ENCODE measurements around the gene PUS3. TPM values are rescaled to one million over a fixed set of nuclear protein-coding genes. Genes with fewer than 3 reads are reported as not detected.
"Not testable (repeated sequence)": the region's sequence is repeated elsewhere in the genome, so short reads cannot be mapped to it uniquely, and the experiment has no call there.

Gene PUS3
- total RNA-seq, 2 experiments from 2014 or later, result 11.9 to 16.0 TPM

DNA sequence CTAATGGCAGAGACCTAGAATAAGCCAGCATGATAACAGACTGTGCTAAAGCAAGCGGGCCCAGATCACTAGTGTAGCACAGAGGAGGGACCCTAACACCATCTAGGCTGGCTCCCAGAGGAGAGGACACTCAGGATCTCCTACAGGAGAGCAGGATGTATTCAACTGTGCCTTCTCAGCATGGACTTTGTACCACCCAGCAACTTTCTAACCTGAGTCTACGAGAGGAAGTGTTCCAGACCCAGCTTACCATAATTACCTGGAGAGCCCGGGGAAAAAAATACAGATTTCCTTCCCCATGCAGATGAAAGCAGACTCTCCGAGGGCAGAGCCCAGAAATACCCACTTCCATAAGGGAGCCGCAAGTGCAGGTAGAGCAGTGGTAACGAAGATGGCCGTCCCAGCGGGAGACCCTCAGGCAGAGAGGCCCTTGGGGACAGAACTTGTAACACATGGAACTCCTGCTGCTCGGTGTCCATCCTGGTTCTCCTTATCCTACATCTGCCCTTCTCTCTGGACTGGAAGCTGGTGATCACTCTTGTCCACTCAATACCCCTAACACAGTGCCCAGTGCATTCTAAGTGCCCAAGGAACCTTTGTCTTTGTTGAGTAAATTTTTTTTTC is 21.5 kb upstream of the PUS3 start:
- no peaks in the 10 kb centered on the region for H3K36me3 Mint-ChIP-seq (ENCODE audit: low read depth)

DNA sequence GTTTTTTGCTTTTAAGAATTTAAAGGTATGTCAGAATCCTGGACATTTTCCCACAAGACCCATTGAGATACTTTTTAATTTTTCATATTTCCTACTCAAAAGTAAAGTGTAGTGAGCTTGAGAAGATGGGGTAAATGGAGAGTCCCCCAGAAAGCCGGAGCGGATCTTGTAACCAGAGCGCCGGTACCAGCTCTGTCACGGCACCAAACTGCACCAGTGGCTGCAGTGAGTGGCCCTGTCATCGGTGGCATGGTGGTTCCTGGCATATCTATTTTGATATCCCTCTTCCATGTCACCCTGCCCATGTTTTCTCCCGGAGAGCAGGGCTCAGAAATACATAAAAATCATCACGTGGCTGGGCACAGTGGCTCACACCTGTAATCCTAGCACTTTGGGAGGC is 20.6 kb upstream of the PUS3 start:
- ChIA-PET CTCF (interaction anchor here (0.7 to 3.7 kb wide), 6 partner anchors 18 to 557 kb away, joined by 3 to 40 read pairs (median 4); no protein-coding TSS in a partner anchor), POLR2A (no interaction called here)
- no peak overlapping the region for H3K4me3 Mint-ChIP-seq
- DNase-seq (no peak), ATAC-seq (no peak)
- peaks cover 13% of the 10 kb centered on the region for H3K27me3 Mint-ChIP-seq (ENCODE audit: low read depth)
- no peaks in the 10 kb centered on the region for H3K4me1 Mint-ChIP-seq (ENCODE audit: low read depth)
- H3K9me3 Mint-ChIP-seq (ENCODE audit: insufficient read depth), result no peaks in the 10 kb centered on the region
- no peaks in the 10 kb centered on the region for H3K36me3 Mint-ChIP-seq (ENCODE audit: low read depth)
- no peak overlapping the region for H3K27ac Mint-ChIP-seq

More for the DNA sequence above, 21.5 kb upstream of the PUS3 start:
- Mint-ChIP-seq H3K4me3 (no peak overlapping the region), H3K27ac (no peak overlapping the region), H3K27me3 (ENCODE audit: low read depth) (peaks cover 14% of the 10 kb centered on the region), H3K4me1 (ENCODE audit: low read depth) (no peaks in the 10 kb centered on the region), H3K9me3 (ENCODE audit: insufficient read depth) (no peaks in the 10 kb centered on the region)
- DNase-seq (no peak), ATAC-seq (no peak)
- ChIA-PET CTCF (interaction anchor here (1.2 to 3.7 kb wide), 2 partner anchors 19 to 269 kb away, joined by 5 to 40 read pairs; no protein-coding TSS in a partner anchor), POLR2A (no interaction called here)

GRCh38 chr11:125923012-125923579 is 20.1 kb upstream of the PUS3 start:
- Mint-ChIP-seq H3K27ac (no peak overlapping the region), H3K4me1 (ENCODE audit: low read depth) (no peaks in the 10 kb centered on the region), H3K4me3 (no peak overlapping the region), H3K27me3 (ENCODE audit: low read depth) (peaks cover 12% of the 10 kb centered on the region), H3K9me3 (ENCODE audit: insufficient read depth) (no peaks in the 10 kb centered on the region), H3K36me3 (ENCODE audit: low read depth) (no peaks in the 10 kb centered on the region)
- ChIA-PET CTCF (interaction anchor here (0.6 to 3.7 kb wide), 9 partner anchors 19 to 558 kb away, joined by 3 to 40 read pairs (median 4); no protein-coding TSS in a partner anchor), POLR2A (no interaction called here)
- peak; percentile 74 for DNase-seq
- peak; percentile 86 for ATAC-seq

DNA sequence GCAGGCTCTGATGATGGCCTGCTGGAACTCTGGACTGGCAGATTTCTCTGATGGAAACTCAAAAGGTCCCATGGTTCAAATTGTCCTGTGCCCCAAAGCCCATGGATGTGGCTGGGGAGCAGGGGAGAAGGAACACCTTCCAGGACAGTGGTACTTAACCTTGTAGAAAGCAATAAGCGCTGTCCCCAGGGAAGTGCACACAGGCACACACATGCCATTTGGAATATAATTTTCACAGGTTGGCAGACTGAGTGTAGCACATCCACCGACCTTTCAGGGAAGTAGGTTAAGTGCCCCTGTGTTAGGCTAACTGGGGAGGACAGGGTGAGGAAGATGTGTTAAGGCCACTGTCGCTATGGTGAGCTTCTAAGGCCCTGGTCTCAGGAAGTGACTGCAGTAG is 19.1 kb upstream of the PUS3 start:
- H3K27ac Mint-ChIP-seq, result no peak overlapping the region
- CTCF ChIA-PET, result interaction anchor here (1.6 to 3.7 kb wide), 3 partner anchors 20 to 272 kb away, joined by 4 to 40 read pairs (median 11); no protein-coding TSS in a partner anchor
- H3K4me1 Mint-ChIP-seq (ENCODE audit: low read depth), result no peaks in the 10 kb centered on the region
- no peaks in the 10 kb centered on the region for H3K36me3 Mint-ChIP-seq (ENCODE audit: low read depth)
- peaks cover 15% of the 10 kb centered on the region for H3K27me3 Mint-ChIP-seq (ENCODE audit: low read depth)
- DNase-seq (no peak), ATAC-seq (no peak)
- H3K9me3 Mint-ChIP-seq (ENCODE audit: insufficient read depth), result no peaks in the 10 kb centered on the region
- H3K4me3 Mint-ChIP-seq, result no peak overlapping the region
- POLR2A ChIA-PET, result no interaction called here

DNA sequence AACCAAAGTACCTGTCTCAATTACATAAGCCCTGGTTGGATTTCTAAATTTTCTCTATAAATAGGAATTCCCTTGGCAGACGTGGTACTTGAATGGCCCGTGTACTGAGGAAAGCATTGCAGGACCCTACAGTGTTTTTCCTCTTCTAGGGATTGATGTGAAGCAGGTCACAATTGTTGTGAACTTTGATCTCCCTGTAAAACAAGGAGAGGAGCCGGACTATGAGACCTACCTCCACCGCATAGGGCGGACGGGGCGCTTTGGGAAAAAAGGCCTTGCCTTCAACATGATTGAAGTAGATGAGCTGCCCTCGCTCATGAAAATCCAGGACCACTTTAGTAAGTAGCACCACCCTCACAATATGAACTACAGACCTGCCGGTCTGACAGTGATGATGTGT is 18.0 kb upstream of the PUS3 start:
- no peaks in the 10 kb centered on the region for H3K9me3 Mint-ChIP-seq (ENCODE audit: insufficient read depth)
- ChIA-PET CTCF (interaction anchor here (0.5 to 1.6 kb wide), 3 partner anchors 16 to 273 kb away, joined by 3 to 11 read pairs (median 3); partner anchors contain the start of gene PUS3), POLR2A (interaction anchor here (0.6 kb wide), 1 partner anchor 232 kb away, joined by 3 read pairs; no protein-coding TSS in a partner anchor)
- DNase-seq (no peak), ATAC-seq (no peak)
- no peaks in the 10 kb centered on the region for H3K4me1 Mint-ChIP-seq (ENCODE audit: low read depth)
- H3K4me3 Mint-ChIP-seq, result no peak overlapping the region
- no peak overlapping the region for H3K27ac Mint-ChIP-seq
- no peaks in the 10 kb centered on the region for H3K36me3 Mint-ChIP-seq (ENCODE audit: low read depth)
- H3K27me3 Mint-ChIP-seq (ENCODE audit: low read depth), result peaks cover 18% of the 10 kb centered on the region

DNA sequence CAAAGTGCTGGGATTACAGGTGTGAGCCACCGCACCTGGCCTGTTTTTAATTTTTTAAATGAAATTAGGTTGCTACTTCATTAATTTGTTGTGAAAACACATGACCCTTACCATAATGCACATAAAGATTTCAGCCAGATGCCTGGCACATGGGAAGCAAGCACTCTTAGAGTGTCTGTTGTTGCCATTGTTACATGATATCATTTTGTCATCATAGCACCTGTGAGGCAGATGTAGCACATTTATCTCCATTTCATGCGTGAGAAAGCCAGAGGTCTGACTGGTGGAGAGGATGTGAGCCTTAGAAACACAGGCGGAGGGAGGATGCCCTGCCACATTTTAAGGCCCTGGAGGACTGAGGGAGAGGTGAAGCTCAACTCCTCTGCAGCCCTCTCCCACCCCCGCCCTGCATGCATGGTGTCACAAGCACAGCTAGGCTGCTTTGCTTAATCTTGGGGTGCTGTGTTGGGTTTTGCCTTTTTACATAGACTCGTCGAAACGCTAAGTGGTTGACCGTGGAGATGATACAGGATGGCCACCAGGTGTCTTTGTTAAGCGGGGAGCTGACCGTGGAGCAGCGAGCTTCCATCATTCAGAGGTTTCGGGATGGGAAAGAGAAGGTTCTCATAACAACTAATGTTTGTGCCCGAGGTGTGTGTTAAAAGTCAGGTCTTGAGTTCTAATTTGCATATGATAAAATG is 15.3 kb upstream of the PUS3 start:
- CTCF ChIA-PET, result interaction anchor here (0.6 to 1.7 kb wide), 2 partner anchors 275 kb away, joined by 3 to 9 read pairs; no protein-coding TSS in a partner anchor
- ATAC-seq, result no peak
- POLR2A ChIA-PET, result no interaction called here
- DNase-seq, result no peak
- Mint-ChIP-seq H3K27me3 (ENCODE audit: low read depth) (peaks cover 22% of the 10 kb centered on the region), H3K4me1 (ENCODE audit: low read depth) (no peaks in the 10 kb centered on the region), H3K9me3 (ENCODE audit: insufficient read depth) (no peaks in the 10 kb centered on the region), H3K4me3 (no peak overlapping the region), H3K36me3 (ENCODE audit: low read depth) (no peaks in the 10 kb centered on the region), H3K27ac (no peak overlapping the region)

GRCh38 chr11:125916683-125917347 is 13.8 kb upstream of the PUS3 start:
- no peak for DNase-seq
- Mint-ChIP-seq H3K36me3 (ENCODE audit: low read depth) (no peaks in the 10 kb centered on the region), H3K9me3 (ENCODE audit: insufficient read depth) (no peaks in the 10 kb centered on the region), H3K4me1 (ENCODE audit: low read depth) (no peaks in the 10 kb centered on the region), H3K4me3 (no peak overlapping the region), H3K27ac (no peak overlapping the region), H3K27me3 (ENCODE audit: low read depth) (peaks cover 24% of the 10 kb centered on the region)
- no peak for ATAC-seq
- ChIA-PET CTCF (interaction anchor here (0.7 to 1.7 kb wide), 3 partner anchors 25 to 277 kb away, joined by 3 to 9 read pairs (median 3); no protein-coding TSS in a partner anchor), POLR2A (interaction anchor here (0.5 kb wide), 1 partner anchor 1698 kb away, joined by 3 read pairs; no protein-coding TSS in a partner anchor)

DNA sequence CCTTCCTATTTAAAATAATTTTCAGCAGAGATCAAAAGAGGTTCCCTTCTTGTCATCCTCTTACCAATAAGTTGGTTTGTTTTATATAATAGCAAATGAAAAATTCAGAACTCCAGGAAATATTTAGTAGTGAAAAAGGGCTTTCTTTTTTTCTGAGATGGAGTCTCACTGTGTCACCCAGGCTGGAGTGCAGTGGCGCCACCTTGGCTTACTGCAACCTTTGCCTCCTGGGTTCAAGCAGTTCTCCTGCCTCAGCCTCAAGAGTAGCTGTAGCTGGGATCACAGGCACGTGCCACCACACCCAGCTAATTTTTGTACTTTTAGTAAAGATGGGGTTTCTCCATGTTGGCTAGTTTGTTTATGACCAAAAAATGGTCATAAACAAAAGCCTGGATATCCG is 11.6 kb upstream of the PUS3 start:
- H3K27me3 Mint-ChIP-seq (ENCODE audit: low read depth), result peaks cover 36% of the 10 kb centered on the region
- H3K4me1 Mint-ChIP-seq (ENCODE audit: low read depth); DNase-seq; POLR2A ChIA-PET; H3K27ac Mint-ChIP-seq; H3K36me3 Mint-ChIP-seq (ENCODE audit: low read depth); ATAC-seq; H3K9me3 Mint-ChIP-seq (ENCODE audit: insufficient read depth); H3K4me3 Mint-ChIP-seq: not testable (repeated sequence)
- CTCF ChIA-PET, result interaction anchor here (1.4 kb wide), 1 partner anchor 12 kb away, joined by 3 read pairs; the partner anchor contains the start of gene PUS3

DNA sequence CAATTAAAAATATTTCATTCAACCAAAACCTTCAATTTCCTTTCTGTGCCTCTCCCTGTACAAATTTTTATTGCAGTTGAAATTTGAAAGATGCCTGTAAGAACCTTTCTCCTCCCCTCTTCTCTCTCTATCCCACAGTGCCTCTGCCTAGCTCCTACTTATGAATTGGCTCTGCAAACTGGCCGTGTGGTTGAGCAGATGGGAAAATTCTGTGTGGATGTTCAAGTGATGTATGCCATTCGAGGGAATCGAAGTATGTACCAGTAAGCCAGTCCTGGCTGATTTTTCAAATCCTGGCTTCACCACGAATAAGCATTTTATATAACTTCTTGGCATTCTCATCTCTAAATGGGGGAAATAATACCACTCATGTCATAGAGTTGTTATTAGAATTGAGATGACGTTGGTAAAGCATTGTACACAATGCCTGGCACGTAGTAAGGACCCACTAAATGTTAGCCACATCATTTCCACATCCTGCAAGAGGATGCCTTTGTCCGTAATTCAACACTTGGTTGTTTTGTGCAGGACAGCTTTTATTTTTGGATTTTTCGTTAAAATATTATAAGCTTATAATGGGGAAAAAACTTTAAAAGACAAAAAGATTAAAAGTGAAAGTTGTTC is 7.3 kb upstream of the PUS3 start:
- Mint-ChIP-seq H3K9me3 (ENCODE audit: insufficient read depth) (no peaks in the 10 kb centered on the region), H3K27me3 (ENCODE audit: low read depth) (peaks cover 23% of the 10 kb centered on the region), H3K36me3 (ENCODE audit: low read depth) (no peaks in the 10 kb centered on the region), H3K4me3 (no peak overlapping the region), H3K4me1 (ENCODE audit: low read depth) (no peaks in the 10 kb centered on the region), H3K27ac (no peak overlapping the region)
- CTCF ChIA-PET, result interaction anchor here (2.2 kb wide), 1 partner anchor 283 kb away, joined by 8 read pairs; no protein-coding TSS in a partner anchor
- ATAC-seq, result no peak
- DNase-seq, result no peak
- POLR2A ChIA-PET, result no interaction called here

DNA sequence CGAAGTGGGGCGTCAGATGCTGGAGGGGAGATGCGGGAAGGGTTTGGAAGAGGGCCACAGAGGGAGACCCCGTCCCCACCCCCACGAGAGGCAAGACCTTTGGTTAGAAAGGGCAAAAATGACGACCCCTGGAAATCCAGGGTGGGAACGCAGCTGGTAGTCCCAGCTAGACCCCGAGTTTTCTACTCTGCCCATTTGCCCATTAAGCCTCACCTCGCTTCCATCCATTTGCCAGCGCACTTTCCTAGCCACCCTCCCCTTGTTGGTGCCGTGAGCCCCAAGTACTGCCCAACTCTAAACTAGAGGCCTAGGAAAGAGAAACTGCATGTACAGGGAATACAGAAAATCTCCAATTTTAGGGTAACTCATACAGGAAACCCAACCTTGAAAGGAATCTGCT is 1.7 kb upstream of the PUS3 start:
- DNase-seq (no peak), ATAC-seq (no peak)
- H3K4me3 Mint-ChIP-seq, result peak overlapping the region; percentile 57
- POLR2A ChIA-PET, result no interaction called here
- H3K27me3 Mint-ChIP-seq (ENCODE audit: low read depth), result peaks cover 17% of the 10 kb centered on the region
- H3K36me3 Mint-ChIP-seq (ENCODE audit: low read depth), result peaks cover 16% of the 10 kb centered on the region
- no peak overlapping the region for H3K27ac Mint-ChIP-seq
- CTCF ChIA-PET, result no interaction called here
- H3K9me3 Mint-ChIP-seq (ENCODE audit: insufficient read depth), result no peaks in the 10 kb centered on the region
- peaks cover 24% of the 10 kb centered on the region for H3K4me1 Mint-ChIP-seq (ENCODE audit: low read depth)

Data from activated CD8-positive, alpha-beta T cell treated with anti-CD3 and anti-CD28 coated beads, Interleukin-2, amount 10 ng/mL, durations not matched to agents 7 days and 5 days (primary cell).